GM18861 (cell line): ENCODE data around the gene PDGFA.

Experiments used
- ATAC-seq: cut with Tn5 transposase; IDR thresholded peaks from one replicate; pipeline ENCODE4 v1.9.1; 2021; ENCODE audit not compliant: unreplicated experiment

Gene PDGFA

DNA sequence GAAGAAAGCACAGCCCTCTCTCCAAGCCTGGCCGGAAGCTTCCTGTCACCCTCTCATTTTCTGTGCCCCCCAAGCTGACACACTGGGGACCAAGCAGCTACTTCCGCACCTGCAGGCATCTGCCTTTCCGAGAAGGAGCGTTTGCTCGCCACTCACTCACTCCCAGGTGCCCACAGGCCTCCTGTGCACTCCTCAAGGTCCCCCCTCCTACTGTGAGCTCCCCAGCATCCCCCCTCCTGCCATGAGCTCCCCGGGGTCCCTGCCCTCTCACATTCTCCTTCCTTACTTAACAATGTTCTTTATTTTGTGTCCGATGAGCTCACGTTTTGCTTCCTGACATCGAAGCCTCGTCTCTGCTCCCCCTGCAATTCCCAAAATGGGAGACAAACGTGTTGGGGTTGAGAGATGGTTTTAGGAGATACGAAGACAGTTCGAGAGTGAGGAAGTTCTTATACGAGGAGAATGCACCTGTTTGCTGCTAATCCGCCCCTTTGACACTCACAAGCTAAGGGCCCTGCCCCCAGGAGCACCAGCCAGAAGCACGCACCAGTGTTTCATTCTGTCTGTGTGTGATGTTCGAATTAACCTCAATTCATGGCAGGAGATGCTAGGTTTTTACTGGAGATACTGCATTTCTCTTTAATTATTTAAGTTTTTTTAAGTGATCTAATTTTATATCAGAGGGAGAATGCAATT is 70.2 kb downstream of the PDGFA start:
- no peak for ATAC-seq

DNA sequence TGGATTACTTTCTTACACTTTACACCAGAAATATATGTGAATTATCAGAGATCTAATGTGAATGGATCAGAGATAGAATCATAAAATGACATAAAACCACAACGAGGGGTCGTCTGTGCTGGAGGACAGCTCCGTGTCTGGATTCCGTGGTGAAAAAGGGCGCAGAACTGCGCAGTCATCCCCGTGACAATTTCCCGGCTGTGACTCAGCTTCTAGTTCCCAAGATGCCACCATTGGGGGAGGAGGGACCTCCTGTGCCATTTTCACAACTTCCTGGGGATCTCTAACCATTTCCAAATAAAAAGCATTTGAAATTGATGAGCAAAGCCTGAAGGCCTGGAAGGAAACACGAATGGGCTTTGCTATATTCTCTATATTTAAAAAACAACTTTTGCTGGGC is 72.1 kb downstream of the PDGFA start:
- no peak for ATAC-seq
